GM21515 (cell line): ENCODE results near the gene SLC13A1.
"Not testable (repeated sequence)": the region's sequence is repeated elsewhere in the genome, so short reads cannot be mapped to it uniquely, and the experiment has no call there.

Experiments used
- ATAC-seq: cut with Tn5 transposase; IDR thresholded peaks from one replicate; pipeline ENCODE4 v1.9.1; 2021; ENCODE audit not compliant: unreplicated experiment

Gene SLC13A1

GRCh38 chr7:123131140-123131539 is 68.6 kb downstream of the SLC13A1 start:
- ATAC-seq, result no peak

GRCh38 chr7:123126691-123127090 is 73.1 kb downstream of the SLC13A1 start:
- no peak for ATAC-seq

GRCh38 chr7:123126171-123126570 is 73.6 kb downstream of the SLC13A1 start:
- no peak for ATAC-seq

- ATAC-seq, result no peak
These were observed 74.5 kb downstream of the SLC13A1 start for GRCh38 chr7:123125231-123125630.

- no peak for ATAC-seq
These were observed 76.9 kb downstream of the SLC13A1 start for GRCh38 chr7:123122916-123123315.

- ATAC-seq, result no peak
These were observed 79.5 kb downstream of the SLC13A1 start for GRCh38 chr7:123120286-123120685.

GRCh38 chr7:123115331-123115730 is 84.4 kb downstream of the SLC13A1 start:
- ATAC-seq, result no peak

GRCh38 chr7:123114288-123114687 is 85.5 kb downstream of the SLC13A1 start:
- no peak for ATAC-seq

GRCh38 chr7:123112833-123113232 is 86.9 kb downstream of the SLC13A1 start:
- ATAC-seq, result no peak

- ATAC-seq, result no peak
These were observed 100.1 kb downstream of the SLC13A1 start for GRCh38 chr7:123099712-123100111.

- ATAC-seq, result no peak
These were observed 102.8 kb downstream of the SLC13A1 start for GRCh38 chr7:123096976-123097375.

GRCh38 chr7:123096434-123096833 is 103.3 kb downstream of the SLC13A1 start:
- ATAC-seq, result no peak

GRCh38 chr7:123090456-123090855 is 109.3 kb downstream of the SLC13A1 start:
- ATAC-seq, result no peak

GRCh38 chr7:123086910-123087309 is 112.9 kb downstream of the SLC13A1 start:
- not testable (repeated sequence) for ATAC-seq

- ATAC-seq, result not testable (repeated sequence)
These were observed 114.9 kb downstream of the SLC13A1 start for GRCh38 chr7:123084861-123085260.

GRCh38 chr7:123079021-123079420 is 120.7 kb downstream of the SLC13A1 start:
- no peak for ATAC-seq

GRCh38 chr7:123075838-123076467 is 123.8 kb downstream of the SLC13A1 start:
- peak; percentile 56 for ATAC-seq

GRCh38 chr7:123070702-123071286 is 129.0 kb downstream of the SLC13A1 start:
- ATAC-seq, result no peak

GRCh38 chr7:123067814-123068213 is 132.0 kb downstream of the SLC13A1 start:
- no peak for ATAC-seq
